Central memory CD8-positive, alpha-beta T cell (primary cell): ENCODE measurements around the gene TFF2.
A peak's percentile ranks its signal among the peaks of the same experiment; 100 is the strongest.

ENCODE experiments used
- ATAC-seq: fragments of 150-1000 bp; cut with Tn5 transposase; replicated peaks from 2 replicates; pipeline ENCODE4 v1.10.0; 2022; ENCODE audit warnings: mild to moderate bottlenecking, moderate FRiP score, moderate number of reproducible peaks; ENCODE audit not compliant: poor library complexity, severe bottlenecking; ENCODE audit errors: extremely low read depth
- DNase-seq, 2 donors: peaks; one replicate each; pipeline ENCODE4 v3.0.0; 2021; ENCODE audit warnings: low spot score in 2 of 2
- H3K27ac Mint-ChIP-seq: one replicate; pipeline ENCODE4 v1.8.0; 2022; ENCODE audit warnings: low read depth, mild to moderate bottlenecking, moderate library complexity, mixed read lengths
- H3K27me3 Mint-ChIP-seq: one replicate; pipeline ENCODE4 v1.8.0; 2022; ENCODE audit warnings: mixed read lengths
- H3K36me3 Mint-ChIP-seq: one replicate; pipeline ENCODE4 v1.8.0; 2022; ENCODE audit warnings: mild to moderate bottlenecking, moderate library complexity, mixed read lengths; ENCODE audit not compliant: insufficient read depth
- H3K4me1 Mint-ChIP-seq: one replicate; pipeline ENCODE4 v1.8.0; 2022; ENCODE audit warnings: mixed read lengths
- H3K4me3 Mint-ChIP-seq: one replicate; pipeline ENCODE4 v1.8.0; 2022; ENCODE audit warnings: mild to moderate bottlenecking, moderate library complexity, mixed read lengths
- H3K9me3 Mint-ChIP-seq: one replicate; pipeline ENCODE4 v1.8.0; 2022; ENCODE audit warnings: mixed read lengths

Gene TFF2, protein sequence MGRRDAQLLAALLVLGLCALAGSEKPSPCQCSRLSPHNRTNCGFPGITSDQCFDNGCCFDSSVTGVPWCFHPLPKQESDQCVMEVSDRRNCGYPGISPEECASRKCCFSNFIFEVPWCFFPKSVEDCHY

DNA sequence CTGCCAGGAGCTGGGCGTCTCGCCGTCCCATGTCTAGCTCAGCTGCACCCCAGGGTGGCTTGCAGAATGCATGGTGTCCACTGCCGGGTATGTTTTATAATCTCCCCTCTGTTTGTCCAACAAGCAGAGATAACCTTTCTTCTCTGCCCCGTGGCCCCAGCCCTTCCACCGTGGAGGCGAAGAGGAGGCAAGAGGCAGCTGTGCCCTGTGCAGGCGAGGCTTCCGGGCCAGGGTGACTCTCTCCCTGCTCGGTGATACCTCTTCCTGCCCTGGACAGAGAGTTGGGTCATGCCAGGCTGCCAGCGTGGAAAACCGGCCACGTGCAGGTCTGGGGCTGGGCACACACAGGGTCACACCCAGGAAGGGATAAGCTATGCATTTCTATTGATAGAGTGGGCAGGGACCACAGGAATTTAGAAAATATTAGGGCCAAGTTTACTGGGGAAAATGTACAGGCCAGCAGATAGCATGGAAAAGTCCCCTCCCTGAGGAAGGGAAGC is at the start of gene TFF2:
TSS of gene TFF2 (minus strand) at position 68 of the 500 bp plus-strand sequence. CDS start at position 31, 37 bp downstream.
- Mint-ChIP-seq H3K27ac (no peak within 1 kb of the TSS), H3K27me3 (no peaks in the 10 kb centered on the region), H3K36me3 (no peaks in the 10 kb centered on the region), H3K4me1 (no peaks in the 10 kb centered on the region), H3K9me3 (no peaks in the 10 kb centered on the region), H3K4me3 (no peak within 1 kb of the TSS)
- ATAC-seq (no peak), DNase-seq (no peak)

DNA sequence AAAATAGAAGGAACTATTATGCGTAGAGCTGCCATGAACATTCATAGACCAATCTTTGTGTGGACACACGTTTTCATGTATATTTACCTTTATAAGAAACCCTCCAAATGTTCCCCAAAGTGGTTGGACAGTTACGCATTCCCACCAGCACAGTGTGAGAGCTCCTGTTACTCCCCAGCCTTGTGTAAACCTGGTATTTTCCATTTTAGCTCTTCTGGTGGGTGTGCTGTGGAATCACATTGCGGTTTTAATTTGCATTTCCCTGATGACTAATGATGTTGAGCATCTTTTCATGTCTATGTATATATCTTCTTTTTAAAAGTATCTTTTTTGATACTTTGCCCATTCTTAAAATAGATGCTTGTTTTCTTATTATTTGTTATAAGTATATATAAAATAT is 49.7 kb upstream of the TFF2 start:
- peaks cover 6% of the 10 kb centered on the region for H3K36me3 Mint-ChIP-seq
- no peak for ATAC-seq
- H3K4me3 Mint-ChIP-seq = no peak overlapping the region
- H3K27ac Mint-ChIP-seq = no peak overlapping the region
- no peaks in the 10 kb centered on the region for H3K27me3 Mint-ChIP-seq
- peaks cover 54% of the 10 kb centered on the region for H3K4me1 Mint-ChIP-seq
- peaks cover 9% of the 10 kb centered on the region for H3K9me3 Mint-ChIP-seq
- DNase-seq = no peak

DNA sequence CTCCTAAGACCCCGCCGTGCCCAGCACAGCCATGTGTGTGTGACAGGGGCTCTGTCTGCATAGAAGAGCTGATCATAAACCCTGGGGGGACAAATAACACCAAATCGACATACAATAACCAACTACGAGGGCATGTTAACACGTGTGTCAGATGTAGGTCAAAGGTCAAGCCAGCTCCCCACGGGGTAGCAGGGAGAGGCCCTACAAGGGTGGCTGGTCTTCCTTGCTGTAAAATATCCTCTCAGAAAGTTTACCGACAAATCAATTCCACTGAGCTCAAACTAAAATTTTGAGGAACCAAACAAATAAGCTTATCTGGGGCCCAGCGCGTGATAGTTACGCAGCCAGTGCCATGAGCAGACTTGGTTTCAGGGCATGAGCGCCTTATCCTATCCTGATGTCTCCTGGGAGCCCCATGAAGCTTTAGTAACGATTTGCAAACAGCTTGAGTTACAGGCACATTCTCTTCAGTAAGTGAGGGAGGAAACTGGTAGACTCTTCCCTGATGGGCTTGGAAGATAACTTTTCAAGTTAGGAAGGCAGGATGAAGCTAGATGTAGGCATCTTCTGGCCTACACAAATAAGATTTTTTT is 47.7 kb upstream of the TFF2 start:
- peaks cover 47% of the 10 kb centered on the region for H3K4me1 Mint-ChIP-seq
- H3K36me3 Mint-ChIP-seq = peaks cover 2% of the 10 kb centered on the region
- no peak overlapping the region for H3K4me3 Mint-ChIP-seq
- no peak for DNase-seq
- ATAC-seq = no peak
- no peaks in the 10 kb centered on the region for H3K27me3 Mint-ChIP-seq
- no peak overlapping the region for H3K27ac Mint-ChIP-seq
- H3K9me3 Mint-ChIP-seq = peaks cover 9% of the 10 kb centered on the region

DNA sequence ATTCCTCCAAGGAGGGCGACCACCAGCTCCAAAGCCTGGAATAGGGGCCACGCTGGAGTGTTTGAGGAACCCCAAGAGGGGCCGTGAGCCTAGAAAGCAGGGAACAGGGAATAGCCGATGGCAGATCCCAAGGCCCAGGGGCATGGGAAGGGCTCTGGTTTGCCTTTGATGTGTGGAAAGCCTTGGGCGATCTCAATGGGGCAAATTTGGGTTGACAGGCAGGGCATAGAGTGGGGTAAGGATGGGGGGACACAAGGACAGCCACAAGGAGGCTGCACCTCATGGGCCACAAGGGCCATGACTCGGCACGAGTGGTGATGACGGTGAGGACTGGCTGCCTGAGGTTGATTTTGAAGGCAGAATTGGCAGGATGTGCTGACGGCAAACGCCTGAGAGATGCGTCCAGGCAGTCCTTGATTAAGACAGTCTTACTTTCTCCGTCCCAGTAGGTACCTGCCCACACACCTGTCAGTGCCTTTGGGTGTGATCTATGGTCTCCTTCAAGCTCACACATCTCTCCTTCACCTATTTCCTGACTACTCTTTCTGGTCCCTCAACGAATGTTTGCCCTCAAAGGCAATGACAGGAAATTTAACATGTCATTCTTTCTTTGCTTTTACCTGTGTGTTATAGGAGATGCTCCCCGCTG is 47.1 kb upstream of the TFF2 start:
- no peak for ATAC-seq
- H3K4me3 Mint-ChIP-seq = no peak overlapping the region

DNA sequence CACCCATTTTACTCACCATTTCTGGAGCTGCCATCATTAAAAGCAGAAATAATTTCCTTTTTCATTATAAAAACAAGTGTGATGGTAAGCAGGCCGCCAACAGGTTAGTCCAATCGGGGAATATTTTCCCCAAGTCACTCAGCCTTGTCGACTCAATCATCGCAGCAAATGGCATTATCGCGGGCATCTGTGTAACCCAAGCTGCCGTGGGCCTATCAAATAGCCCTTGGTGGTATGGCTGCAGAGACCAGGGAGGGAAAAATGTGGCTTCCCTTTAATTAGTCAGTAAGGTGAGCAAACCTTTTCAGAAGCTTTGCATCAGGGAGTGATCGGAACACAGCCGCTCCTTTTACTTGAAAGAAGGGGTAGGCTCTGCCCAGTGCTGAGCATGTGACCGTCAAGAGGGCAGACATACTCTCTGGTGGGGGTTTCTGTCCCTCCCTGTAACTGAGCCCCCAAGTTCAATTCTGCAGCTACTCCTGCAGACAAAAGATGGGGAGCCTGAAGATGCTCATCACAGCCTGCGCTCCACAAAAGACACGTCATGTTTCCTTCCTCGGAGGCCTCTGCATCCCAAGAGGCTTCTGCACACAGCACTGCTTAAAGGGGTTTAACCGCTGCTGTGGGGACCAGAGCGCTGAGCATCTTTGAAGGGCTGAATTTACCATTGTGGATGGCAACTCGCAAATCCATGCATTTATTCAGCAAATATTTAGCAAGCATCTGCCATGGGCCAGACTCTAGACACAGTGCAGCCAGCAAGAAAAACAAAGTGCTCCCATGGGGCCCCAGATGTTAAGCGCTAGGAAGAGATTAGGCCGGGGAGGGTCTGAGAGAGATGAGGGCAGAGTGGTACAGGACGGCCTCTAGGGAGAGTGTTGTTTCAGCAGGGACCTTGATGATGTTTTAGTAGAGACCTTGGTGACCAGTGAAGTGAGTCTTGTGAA is 46.3 kb upstream of the TFF2 start:
- Mint-ChIP-seq H3K4me1 (peaks cover 40% of the 10 kb centered on the region), H3K9me3 (peaks cover 8% of the 10 kb centered on the region), H3K36me3 (peaks cover 2% of the 10 kb centered on the region), H3K4me3 (no peak overlapping the region), H3K27me3 (no peaks in the 10 kb centered on the region), H3K27ac (no peak overlapping the region)
- ATAC-seq (no peak), DNase-seq (no peak)

More for the DNA sequence above, 47.1 kb upstream of the TFF2 start:
- Mint-ChIP-seq H3K27ac (no peak overlapping the region), H3K36me3 (peaks cover 2% of the 10 kb centered on the region), H3K9me3 (peaks cover 9% of the 10 kb centered on the region), H3K4me1 (peaks cover 47% of the 10 kb centered on the region), H3K27me3 (no peaks in the 10 kb centered on the region)
- no peak for DNase-seq

DNA sequence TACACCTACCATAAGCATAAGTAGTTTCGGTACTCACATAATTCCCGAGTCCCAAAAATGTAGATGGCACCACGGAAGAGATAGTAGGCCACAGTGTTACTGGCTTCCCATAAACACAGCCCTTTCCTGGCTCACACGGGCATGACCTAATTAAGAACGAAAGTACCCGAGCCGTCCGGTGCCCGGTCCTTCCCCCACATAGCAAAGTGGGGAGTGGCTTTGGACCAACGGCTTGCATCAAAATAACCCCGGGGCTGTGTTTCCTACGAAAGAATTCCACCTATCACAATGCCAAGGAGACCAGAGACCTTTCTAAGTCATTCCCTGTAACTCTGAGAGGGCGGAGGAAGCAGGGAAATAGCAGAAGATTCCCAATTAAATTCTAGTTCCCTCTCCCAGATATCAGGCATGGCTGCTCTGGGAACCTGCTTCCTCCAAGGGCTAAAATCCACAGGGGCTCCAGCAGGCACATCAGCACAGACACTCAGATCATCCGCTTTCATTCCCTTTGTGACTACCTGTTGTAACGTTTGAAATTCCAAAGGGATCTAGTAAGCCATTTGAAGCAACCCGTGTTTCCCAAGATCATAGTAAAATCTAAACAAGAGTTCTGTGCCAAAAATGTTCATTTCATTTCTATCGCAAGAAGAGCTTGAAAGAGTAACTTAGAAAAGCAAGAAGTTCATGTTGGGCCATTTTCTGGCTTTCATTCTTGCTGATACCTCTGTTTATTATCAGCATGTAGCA is 45.3 kb upstream of the TFF2 start, which contains the start of gene TMPRSS3:
TSS of gene TMPRSS3 (minus strand) at position 148 of the 747 bp plus-strand sequence. CDS start 635 bp downstream, outside the sequence.
- Mint-ChIP-seq H3K9me3 (no peaks in the 10 kb centered on the region), H3K4me1 (peaks cover 31% of the 10 kb centered on the region), H3K27ac (no peak within 1 kb of the TSS), H3K4me3 (no peak within 1 kb of the TSS), H3K36me3 (peaks cover 2% of the 10 kb centered on the region), H3K27me3 (no peaks in the 10 kb centered on the region)
- DNase-seq = no peak
- ATAC-seq = no peak

DNA sequence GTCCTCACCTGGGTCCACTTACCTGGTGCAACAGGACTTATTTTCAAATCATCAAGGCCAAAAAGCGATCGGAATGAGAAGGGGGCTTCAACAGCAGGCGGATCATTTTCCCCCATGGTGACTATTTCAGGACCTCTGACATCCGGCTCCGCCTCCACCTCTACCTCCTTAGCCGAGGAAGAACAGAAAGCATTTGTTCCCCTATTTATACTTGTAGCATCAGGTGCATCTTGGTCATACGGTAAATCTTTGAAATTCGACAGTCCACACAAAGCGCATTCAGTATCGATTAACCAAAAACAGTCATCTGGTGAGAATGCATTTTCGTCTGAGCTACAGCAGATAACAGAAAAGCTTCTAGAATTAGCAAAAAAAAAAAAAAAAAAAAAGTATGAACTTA is 44.5 kb upstream of the TFF2 start:
- no peak for DNase-seq
- Mint-ChIP-seq H3K4me3 (no peak overlapping the region), H3K27me3 (no peaks in the 10 kb centered on the region), H3K4me1 (peaks cover 28% of the 10 kb centered on the region), H3K9me3 (no peaks in the 10 kb centered on the region), H3K27ac (no peak overlapping the region), H3K36me3 (peaks cover 2% of the 10 kb centered on the region)
- no peak for ATAC-seq

DNA sequence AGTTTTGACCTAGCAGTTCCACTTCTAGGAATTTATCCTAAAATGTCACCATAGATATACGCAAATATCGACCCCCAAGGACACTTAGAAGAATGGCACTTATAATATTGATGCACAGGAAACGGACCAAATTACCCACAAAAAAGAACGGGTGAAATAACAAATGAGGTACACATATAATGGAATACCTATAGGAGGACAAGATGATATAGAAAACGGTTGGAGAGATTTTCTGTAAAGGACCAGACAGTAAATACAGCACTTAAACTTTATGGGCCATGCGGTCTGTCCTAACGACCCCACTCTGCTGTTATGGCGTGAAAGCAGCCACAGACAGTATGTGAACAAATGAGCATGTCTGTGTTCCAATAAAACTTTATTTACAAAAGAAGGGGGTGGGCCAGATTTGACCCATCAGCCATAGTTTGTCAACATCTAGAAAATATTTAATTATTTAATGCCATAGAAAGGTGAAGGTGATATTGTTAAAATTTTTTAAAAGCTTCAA is 42.7 kb upstream of the TFF2 start:
- peak overlapping the region; percentile 44 for H3K27ac Mint-ChIP-seq
- ATAC-seq (no peak), DNase-seq (no peak)
- no peaks in the 10 kb centered on the region for H3K27me3 Mint-ChIP-seq
- H3K36me3 Mint-ChIP-seq = no peaks in the 10 kb centered on the region
- no peaks in the 10 kb centered on the region for H3K9me3 Mint-ChIP-seq
- peak overlapping the region; percentile 17 for H3K4me3 Mint-ChIP-seq
- H3K4me1 Mint-ChIP-seq = peaks cover 19% of the 10 kb centered on the region

DNA sequence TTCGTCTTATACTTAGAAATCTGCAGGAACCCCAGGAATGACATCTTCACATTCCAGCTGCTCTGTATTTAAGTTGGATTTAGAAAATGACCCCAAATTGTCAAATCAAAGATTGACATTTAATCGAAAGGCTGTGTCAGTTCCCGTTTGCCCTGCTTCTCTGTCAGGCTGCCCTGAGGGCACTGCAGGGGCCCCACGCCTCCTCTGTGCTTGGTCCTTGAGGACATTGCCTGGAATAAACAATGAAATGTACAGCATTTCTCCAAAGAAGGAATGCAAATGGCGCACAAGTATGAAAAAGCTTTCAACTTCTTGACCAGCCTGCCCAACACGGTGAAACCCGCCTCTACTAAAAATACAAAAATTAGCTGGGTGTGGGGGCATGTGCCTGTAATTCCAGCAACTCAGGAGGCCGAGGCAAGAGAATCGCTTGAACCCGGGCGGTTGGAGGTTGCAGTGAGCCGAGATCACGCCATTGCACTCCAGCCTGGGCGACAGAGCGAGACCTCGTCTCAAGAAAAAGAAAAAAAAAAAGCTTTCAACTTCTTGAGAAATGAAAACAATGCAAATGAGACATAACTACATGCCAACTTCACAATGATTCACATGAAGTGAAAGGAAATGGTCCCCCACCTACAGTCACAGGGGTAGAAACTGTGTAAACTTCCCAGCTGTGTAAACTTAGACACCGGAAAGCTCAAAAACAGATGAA is 42.1 kb upstream of the TFF2 start:
- peak overlapping the region; percentile 17 for H3K4me3 Mint-ChIP-seq
- peak overlapping the region; percentile 44 for H3K27ac Mint-ChIP-seq
- no peaks in the 10 kb centered on the region for H3K9me3 Mint-ChIP-seq
- DNase-seq = no peak
- H3K27me3 Mint-ChIP-seq = no peaks in the 10 kb centered on the region
- peaks cover 14% of the 10 kb centered on the region for H3K4me1 Mint-ChIP-seq
- no peaks in the 10 kb centered on the region for H3K36me3 Mint-ChIP-seq
- ATAC-seq = peak; percentile 87

DNA sequence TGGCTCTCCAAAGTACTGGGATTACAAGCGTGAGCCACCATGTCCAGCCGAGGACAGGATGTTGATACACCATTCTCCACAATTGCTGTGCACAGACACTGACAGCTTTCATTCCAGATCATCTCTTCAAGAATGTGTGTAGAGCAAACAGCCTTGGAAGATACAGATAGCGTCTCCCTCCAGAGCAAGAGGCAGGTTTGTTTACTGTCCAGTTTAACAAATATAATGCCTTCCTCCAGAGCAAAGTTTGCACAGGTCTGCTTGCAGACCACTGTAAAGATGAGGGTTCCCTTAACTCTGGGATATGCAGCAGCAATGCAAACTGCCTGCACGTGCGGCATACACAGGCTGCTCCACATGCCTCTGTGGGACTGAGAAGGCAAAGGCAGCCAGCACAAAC is 40.5 kb upstream of the TFF2 start:
- no peak overlapping the region for H3K27ac Mint-ChIP-seq
- DNase-seq (no peak), ATAC-seq (no peak)
- H3K4me1 Mint-ChIP-seq = peaks cover 6% of the 10 kb centered on the region
- no peak overlapping the region for H3K4me3 Mint-ChIP-seq
- no peaks in the 10 kb centered on the region for H3K36me3 Mint-ChIP-seq
- H3K27me3 Mint-ChIP-seq = no peaks in the 10 kb centered on the region
- H3K9me3 Mint-ChIP-seq = no peaks in the 10 kb centered on the region

DNA sequence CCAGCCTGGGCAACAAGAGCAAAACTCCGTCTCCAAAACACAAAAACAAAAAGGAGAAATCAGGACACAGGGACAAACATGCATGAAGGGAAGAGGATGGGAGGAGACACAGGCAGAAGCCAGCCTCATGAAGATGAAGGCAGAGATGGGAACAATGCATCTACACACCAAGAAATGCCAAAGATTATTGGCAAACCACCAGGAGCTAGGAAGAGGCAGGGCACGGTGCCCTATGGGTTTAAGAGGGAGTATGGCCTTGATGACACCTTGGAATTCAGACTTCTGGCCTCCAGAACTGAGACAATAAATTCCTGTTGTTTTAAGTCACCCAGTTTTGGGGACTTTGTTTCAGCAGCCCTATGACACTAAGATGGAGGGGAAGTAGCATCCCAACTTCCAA is 39.9 kb upstream of the TFF2 start:
- Mint-ChIP-seq H3K4me1 (peaks cover 6% of the 10 kb centered on the region), H3K36me3 (no peaks in the 10 kb centered on the region), H3K27ac (no peak overlapping the region), H3K9me3 (no peaks in the 10 kb centered on the region), H3K27me3 (no peaks in the 10 kb centered on the region), H3K4me3 (no peak overlapping the region)
- no peak for ATAC-seq
- no peak for DNase-seq
